GM23338 (cell line): Measurements from ENCODE around the gene NKX2-4. TPM values are rescaled to one million over a fixed set of nuclear protein-coding genes. Genes with fewer than 3 reads are reported as not detected.

ENCODE experiments used
- ATAC-seq: fragments of 200-7000 bp; cut with Tn5 transposase; 3 replicates; pipeline ENCODE4 v1.9.1; 2020
- DNase-seq: peaks from one replicate; pipeline ENCODE4 v3.0.0-alpha.2; 2015; ENCODE audit warnings: low spot score
- H2AFZ ChIP-seq: fragments of 200-600 bp; sonication (generic); 2 replicates; pipeline ENCODE4 v1.8.0; 2016; ENCODE audit warnings: antibody characterized with exemption, mild to moderate bottlenecking, moderate library complexity
- H3F3A ChIP-seq: fragments of 200-600 bp; sonication (generic); replicated peaks from 2 replicates; pipeline ENCODE4 v1.8.0; 2017; ENCODE audit warnings: antibody characterized with exemption, mixed run types, low read depth
- H3K27ac ChIP-seq: fragments of 200-600 bp; sonication (generic); 2 replicates; pipeline ENCODE4 v1.6.1; 2016; ENCODE audit warnings: low read depth
- H3K27me3 ChIP-seq: fragments of 200-600 bp; sonication (generic); 2 replicates; pipeline ENCODE4 v1.8.0; 2016; ENCODE audit warnings: mild to moderate bottlenecking, mixed run types, moderate library complexity; ENCODE audit not compliant: insufficient read depth
- H3K36me3 ChIP-seq: fragments of 200-600 bp; sonication (generic); 2 replicates; pipeline ENCODE4 v1.8.0; 2016; ENCODE audit warnings: mild to moderate bottlenecking; ENCODE audit not compliant: insufficient read depth
- H3K4me1 ChIP-seq: fragments of 200-600 bp; sonication (generic); 2 replicates; pipeline ENCODE4 v1.8.0; 2016; ENCODE audit warnings: mild to moderate bottlenecking, moderate library complexity; ENCODE audit not compliant: insufficient read depth
- H3K4me2 ChIP-seq: fragments of 200-600 bp; sonication (generic); 2 replicates; pipeline ENCODE4 v1.7.1; 2017; ENCODE audit warnings: mixed run types
- H3K4me3 ChIP-seq: fragments of 200-600 bp; sonication (generic); 2 replicates; pipeline ENCODE4 v1.6.1; 2016; ENCODE audit warnings: mixed run types
- H3K79me2 ChIP-seq: fragments of 200-600 bp; sonication (generic); replicated peaks from 2 replicates; pipeline ENCODE4 v1.8.0; 2017; ENCODE audit warnings: mild to moderate bottlenecking; ENCODE audit not compliant: insufficient read depth
- H3K9me2 ChIP-seq: fragments of 200-600 bp; sonication (generic); 2 replicates; pipeline ENCODE4 v1.8.0; 2017; ENCODE audit not compliant: insufficient read depth
- H4K20me1 ChIP-seq: fragments of 200-600 bp; sonication (generic); replicated peaks from 2 replicates; pipeline ENCODE4 v1.8.0; 2017; ENCODE audit warnings: mild to moderate bottlenecking; ENCODE audit not compliant: insufficient read depth
- H3K27ac Mint-ChIP-seq: 2 replicates; pipeline ENCODE4 v1.8.0; 2020; ENCODE audit warnings: inconsistent platforms, mild to moderate bottlenecking, moderate library complexity, mixed read lengths
- H3K27me3 Mint-ChIP-seq: 3 replicates; pipeline ENCODE4 v1.8.0; 2022; ENCODE audit warnings: low read depth, mild to moderate bottlenecking, moderate library complexity, mixed read lengths, inconsistent platforms; ENCODE audit not compliant: insufficient read depth, poor library complexity
- H3K36me3 Mint-ChIP-seq: 3 replicates; pipeline ENCODE4 v1.8.0; 2021; ENCODE audit warnings: low read depth, mild to moderate bottlenecking, inconsistent platforms, moderate library complexity, mixed read lengths
- H3K4me1 Mint-ChIP-seq: 3 replicates; pipeline ENCODE4 v1.8.0; 2020; ENCODE audit warnings: mild to moderate bottlenecking, inconsistent platforms, mixed read lengths
- H3K4me3 Mint-ChIP-seq: 3 replicates; pipeline ENCODE4 v1.8.0; 2021; ENCODE audit warnings: moderate library complexity, mild to moderate bottlenecking, inconsistent platforms, mixed read lengths
- H3K9me3 Mint-ChIP-seq: 3 replicates; pipeline ENCODE4 v1.8.0; 2020; ENCODE audit warnings: moderate library complexity, mild to moderate bottlenecking, inconsistent platforms, mixed read lengths
- CREB1 ChIP-seq: fragments of 250-450 bp; sonication (Bioruptor Pico); IDR thresholded peaks from 2 replicates; pipeline ENCODE4 v1.5.0; 2020; ENCODE audit warnings: low read depth, mild to moderate bottlenecking, moderate library complexity
- EZH2 ChIP-seq: fragments of 200-600 bp; sonication (generic); IDR thresholded peaks from one replicate; pipeline ENCODE4 v1.8.0; 2017; ENCODE audit warnings: antibody characterized with exemption, mild to moderate bottlenecking, low read depth; ENCODE audit not compliant: unreplicated experiment
- JUNB ChIP-seq: IDR thresholded peaks from one replicate; pipeline ENCODE4 v1.6.1; 2016; ENCODE audit warnings: antibody characterized with exemption; ENCODE audit not compliant: unreplicated experiment
- NANOG ChIP-seq: IDR thresholded peaks from 2 replicates; pipeline ENCODE4 v1.6.1; 2016; ENCODE audit warnings: antibody characterized with exemption, borderline replicate concordance
- POLR2AphosphoS5 ChIP-seq: IDR thresholded peaks from 2 replicates; pipeline ENCODE4 v1.6.1; 2016; ENCODE audit warnings: antibody characterized with exemption, low read depth
- STAT1 ChIP-seq: IDR thresholded peaks from one replicate; pipeline ENCODE4 v1.6.1; 2016; ENCODE audit warnings: antibody characterized with exemption; ENCODE audit not compliant: unreplicated experiment
- ZNF331 ChIP-seq: fragments of 250-450 bp; sonication (Bioruptor Pico); IDR thresholded peaks from 2 replicates; pipeline ENCODE4 v1.5.0; 2020; ENCODE audit warnings: low read depth, mild to moderate bottlenecking, moderate library complexity
- polyA plus RNA-seq: library from polyadenylated mRNA; unstranded; fragments of >200 nt; fragmentation: Nextera tagmentation; extraction: Ambion mirVana; gene quantifications from 2 replicates; pipeline ENCODE4 v1.2.1, GENCODE V29; 2016
- total RNA-seq: library from RNA; depleted of rRNA; stranded (reverse); fragments of >200 nt; shearing (Covaris generic); gene quantifications from 2 replicates; pipeline ENCODE4 v1.2.3, GENCODE V29; 2014
- TF ChIP-seq, protein P1 (sequence below): IDR thresholded peaks from one replicate; pipeline ENCODE4 v1.6.1; 2018; ENCODE audit warnings: antibody characterized with exemption; ENCODE audit not compliant: unreplicated experiment
- TF ChIP-seq, protein P2 (sequence below): fragments of 250-450 bp; sonication (Bioruptor Pico); IDR thresholded peaks from 2 replicates; pipeline ENCODE4 v1.5.0; 2020; ENCODE audit warnings: mild to moderate bottlenecking, moderate library complexity

NKX2-4 gene
- total and polyA plus RNA-seq, 2 experiments from 2014 or later, result 0.61 to 2.1 TPM

DNA sequence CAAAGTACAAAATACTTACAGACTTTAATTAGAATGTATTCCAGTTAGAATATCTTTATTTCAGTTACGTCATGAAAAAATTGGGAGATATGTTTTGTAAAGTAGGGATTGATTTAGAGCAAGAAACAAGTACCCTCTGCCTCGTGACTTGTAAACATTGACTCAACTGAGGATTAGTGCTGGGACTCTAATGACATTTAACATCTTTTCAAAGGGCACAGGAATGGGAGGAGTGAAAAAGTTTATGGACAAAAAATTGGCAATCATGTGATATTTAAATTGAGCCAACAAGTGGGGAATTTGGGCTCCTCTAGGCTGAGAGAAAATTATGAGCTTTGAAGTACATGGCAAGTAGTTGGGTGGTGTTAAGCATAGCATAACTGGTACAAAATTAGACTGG is 25.3 kb downstream of the NKX2-4 start:
- Mint-ChIP-seq H3K27me3 (peaks cover 3% of the 10 kb centered on the region), H3K4me1 (peaks cover 9% of the 10 kb centered on the region), H3K4me3 (no peak overlapping the region), H3K9me3 (no peaks in the 10 kb centered on the region), H3K27ac (no peak overlapping the region), H3K36me3 (peaks cover 38% of the 10 kb centered on the region)
- Histone ChIP-seq H3K27me3 (no peaks in the 10 kb centered on the region), H3K27ac (no peak overlapping the region), H3K4me1 (no peaks in the 10 kb centered on the region; the same call in 1 of the 2 replicates), H4K20me1 (peaks cover 17% of the 10 kb centered on the region), H3K4me3 (no peak overlapping the region), H3F3A (no peaks in the 10 kb centered on the region), H3K36me3 (peaks cover 15% of the 10 kb centered on the region), H3K9me2 (no peaks in the 10 kb centered on the region), H2AFZ (no peak overlapping the region), H3K79me2 (peaks cover 83% of the 10 kb centered on the region), H3K4me2 (no peak overlapping the region)
- ATAC-seq (no peak), DNase-seq (no peak)
- TF ChIP-seq STAT1, result no peak
- no peak for TF ChIP-seq EZH2
- TF ChIP-seq, protein P1, sequence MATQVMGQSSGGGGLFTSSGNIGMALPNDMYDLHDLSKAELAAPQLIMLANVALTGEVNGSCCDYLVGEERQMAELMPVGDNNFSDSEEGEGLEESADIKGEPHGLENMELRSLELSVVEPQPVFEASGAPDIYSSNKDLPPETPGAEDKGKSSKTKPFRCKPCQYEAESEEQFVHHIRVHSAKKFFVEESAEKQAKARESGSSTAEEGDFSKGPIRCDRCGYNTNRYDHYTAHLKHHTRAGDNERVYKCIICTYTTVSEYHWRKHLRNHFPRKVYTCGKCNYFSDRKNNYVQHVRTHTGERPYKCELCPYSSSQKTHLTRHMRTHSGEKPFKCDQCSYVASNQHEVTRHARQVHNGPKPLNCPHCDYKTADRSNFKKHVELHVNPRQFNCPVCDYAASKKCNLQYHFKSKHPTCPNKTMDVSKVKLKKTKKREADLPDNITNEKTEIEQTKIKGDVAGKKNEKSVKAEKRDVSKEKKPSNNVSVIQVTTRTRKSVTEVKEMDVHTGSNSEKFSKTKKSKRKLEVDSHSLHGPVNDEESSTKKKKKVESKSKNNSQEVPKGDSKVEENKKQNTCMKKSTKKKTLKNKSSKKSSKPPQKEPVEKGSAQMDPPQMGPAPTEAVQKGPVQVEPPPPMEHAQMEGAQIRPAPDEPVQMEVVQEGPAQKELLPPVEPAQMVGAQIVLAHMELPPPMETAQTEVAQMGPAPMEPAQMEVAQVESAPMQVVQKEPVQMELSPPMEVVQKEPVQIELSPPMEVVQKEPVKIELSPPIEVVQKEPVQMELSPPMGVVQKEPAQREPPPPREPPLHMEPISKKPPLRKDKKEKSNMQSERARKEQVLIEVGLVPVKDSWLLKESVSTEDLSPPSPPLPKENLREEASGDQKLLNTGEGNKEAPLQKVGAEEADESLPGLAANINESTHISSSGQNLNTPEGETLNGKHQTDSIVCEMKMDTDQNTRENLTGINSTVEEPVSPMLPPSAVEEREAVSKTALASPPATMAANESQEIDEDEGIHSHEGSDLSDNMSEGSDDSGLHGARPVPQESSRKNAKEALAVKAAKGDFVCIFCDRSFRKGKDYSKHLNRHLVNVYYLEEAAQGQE, result no peak

DNA sequence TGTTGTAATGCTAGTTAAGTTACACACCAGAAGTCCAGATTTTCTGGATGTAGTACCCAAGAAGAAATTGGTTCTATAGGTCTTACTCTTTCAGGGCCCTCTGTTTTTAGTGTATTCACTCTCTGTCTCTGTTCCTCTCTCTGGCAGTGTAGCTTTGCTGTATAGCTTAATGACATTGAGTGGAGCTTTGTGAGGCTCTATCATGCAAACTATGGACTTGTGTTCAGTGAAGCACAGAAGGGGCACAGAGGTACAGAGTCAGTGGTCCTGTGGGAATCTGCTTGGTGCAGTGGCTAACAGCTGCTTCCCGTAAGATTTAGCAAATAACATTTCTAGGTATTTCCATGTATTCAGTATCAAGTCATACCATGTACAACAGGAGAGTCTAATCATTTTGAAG is 26.1 kb downstream of the NKX2-4 start:
- H3K27ac ChIP-seq, result no peak overlapping the region
- H3K27me3 ChIP-seq, result no peaks in the 10 kb centered on the region
- H4K20me1 ChIP-seq, result peaks cover 17% of the 10 kb centered on the region
- peaks cover 23% of the 10 kb centered on the region for H3K36me3 ChIP-seq
- no peaks in the 10 kb centered on the region; the same call in 1 of the 2 replicates for H3K4me1 ChIP-seq
- H3K9me3 Mint-ChIP-seq, result no peaks in the 10 kb centered on the region
- H3K4me3 Mint-ChIP-seq, result no peak overlapping the region
- no peaks in the 10 kb centered on the region for H3K9me2 ChIP-seq
- no peak overlapping the region for H3K27ac Mint-ChIP-seq
- no peak overlapping the region for H3K4me2 ChIP-seq
- H3K36me3 Mint-ChIP-seq, result peaks cover 42% of the 10 kb centered on the region
- no peaks in the 10 kb centered on the region for H3F3A ChIP-seq
- ATAC-seq (no peak), DNase-seq (no peak)
- H3K4me1 Mint-ChIP-seq, result peaks cover 4% of the 10 kb centered on the region; the same call in 2 of the 3 replicates
- no peak overlapping the region for H2AFZ ChIP-seq
- peaks cover 75% of the 10 kb centered on the region for H3K79me2 ChIP-seq
- H3K4me3 ChIP-seq, result no peak overlapping the region
- H3K27me3 Mint-ChIP-seq, result peaks cover 1% of the 10 kb centered on the region
- TF ChIP-seq POLR2AphosphoS5 (no peak), STAT1 (no peak), ZNF331 (CRISPR knock-in tag) (no peak), CREB1 (CRISPR knock-in tag) (no peak), NANOG (no peak), JUNB (no peak)
- TF ChIP-seq, protein P2, sequence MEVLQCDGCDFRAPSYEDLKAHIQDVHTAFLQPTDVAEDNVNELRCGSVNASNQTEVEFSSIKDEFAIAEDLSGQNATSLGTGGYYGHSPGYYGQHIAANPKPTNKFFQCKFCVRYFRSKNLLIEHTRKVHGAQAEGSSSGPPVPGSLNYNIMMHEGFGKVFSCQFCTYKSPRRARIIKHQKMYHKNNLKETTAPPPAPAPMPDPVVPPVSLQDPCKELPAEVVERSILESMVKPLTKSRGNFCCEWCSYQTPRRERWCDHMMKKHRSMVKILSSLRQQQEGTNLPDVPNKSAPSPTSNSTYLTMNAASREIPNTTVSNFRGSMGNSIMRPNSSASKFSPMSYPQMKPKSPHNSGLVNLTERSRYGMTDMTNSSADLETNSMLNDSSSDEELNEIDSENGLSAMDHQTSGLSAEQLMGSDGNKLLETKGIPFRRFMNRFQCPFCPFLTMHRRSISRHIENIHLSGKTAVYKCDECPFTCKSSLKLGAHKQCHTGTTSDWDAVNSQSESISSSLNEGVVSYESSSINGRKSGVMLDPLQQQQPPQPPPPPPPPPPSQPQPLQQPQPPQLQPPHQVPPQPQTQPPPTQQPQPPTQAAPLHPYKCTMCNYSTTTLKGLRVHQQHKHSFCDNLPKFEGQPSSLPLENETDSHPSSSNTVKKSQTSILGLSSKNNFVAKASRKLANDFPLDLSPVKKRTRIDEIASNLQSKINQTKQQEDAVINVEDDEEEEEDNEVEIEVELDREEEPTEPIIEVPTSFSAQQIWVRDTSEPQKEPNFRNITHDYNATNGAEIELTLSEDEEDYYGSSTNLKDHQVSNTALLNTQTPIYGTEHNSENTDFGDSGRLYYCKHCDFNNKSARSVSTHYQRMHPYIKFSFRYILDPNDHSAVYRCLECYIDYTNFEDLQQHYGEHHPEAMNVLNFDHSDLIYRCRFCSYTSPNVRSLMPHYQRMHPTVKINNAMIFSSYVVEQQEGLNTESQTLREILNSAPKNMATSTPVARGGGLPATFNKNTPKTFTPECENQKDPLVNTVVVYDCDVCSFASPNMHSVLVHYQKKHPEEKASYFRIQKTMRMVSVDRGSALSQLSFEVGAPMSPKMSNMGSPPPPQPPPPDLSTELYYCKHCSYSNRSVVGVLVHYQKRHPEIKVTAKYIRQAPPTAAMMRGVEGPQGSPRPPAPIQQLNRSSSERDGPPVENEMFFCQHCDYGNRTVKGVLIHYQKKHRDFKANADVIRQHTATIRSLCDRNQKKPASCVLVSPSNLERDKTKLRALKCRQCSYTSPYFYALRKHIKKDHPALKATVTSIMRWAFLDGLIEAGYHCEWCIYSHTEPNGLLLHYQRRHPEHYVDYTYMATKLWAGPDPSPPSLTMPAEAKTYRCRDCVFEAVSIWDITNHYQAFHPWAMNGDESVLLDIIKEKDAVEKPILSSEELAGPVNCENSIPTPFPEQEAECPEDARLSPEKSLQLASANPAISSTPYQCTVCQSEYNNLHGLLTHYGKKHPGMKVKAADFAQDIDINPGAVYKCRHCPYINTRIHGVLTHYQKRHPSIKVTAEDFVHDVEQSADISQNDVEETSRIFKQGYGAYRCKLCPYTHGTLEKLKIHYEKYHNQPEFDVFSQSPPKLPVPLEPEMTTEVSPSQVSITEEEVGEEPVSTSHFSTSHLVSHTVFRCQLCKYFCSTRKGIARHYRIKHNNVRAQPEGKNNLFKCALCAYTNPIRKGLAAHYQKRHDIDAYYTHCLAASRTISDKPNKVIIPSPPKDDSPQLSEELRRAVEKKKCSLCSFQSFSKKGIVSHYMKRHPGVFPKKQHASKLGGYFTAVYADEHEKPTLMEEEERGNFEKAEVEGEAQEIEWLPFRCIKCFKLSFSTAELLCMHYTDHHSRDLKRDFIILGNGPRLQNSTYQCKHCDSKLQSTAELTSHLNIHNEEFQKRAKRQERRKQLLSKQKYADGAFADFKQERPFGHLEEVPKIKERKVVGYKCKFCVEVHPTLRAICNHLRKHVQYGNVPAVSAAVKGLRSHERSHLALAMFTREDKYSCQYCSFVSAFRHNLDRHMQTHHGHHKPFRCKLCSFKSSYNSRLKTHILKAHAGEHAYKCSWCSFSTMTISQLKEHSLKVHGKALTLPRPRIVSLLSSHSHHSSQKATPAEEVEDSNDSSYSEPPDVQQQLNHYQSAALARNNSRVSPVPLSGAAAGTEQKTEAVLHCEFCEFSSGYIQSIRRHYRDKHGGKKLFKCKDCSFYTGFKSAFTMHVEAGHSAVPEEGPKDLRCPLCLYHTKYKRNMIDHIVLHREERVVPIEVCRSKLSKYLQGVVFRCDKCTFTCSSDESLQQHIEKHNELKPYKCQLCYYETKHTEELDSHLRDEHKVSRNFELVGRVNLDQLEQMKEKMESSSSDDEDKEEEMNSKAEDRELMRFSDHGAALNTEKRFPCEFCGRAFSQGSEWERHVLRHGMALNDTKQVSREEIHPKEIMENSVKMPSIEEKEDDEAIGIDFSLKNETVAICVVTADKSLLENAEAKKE (CRISPR knock-in tag), result no peak
- TF ChIP-seq, protein P1, result no peak
